CD1c-positive myeloid dendritic cell (primary cell): ENCODE measurements around the gene CBARP.
"Not testable (repeated sequence)": the region's sequence is repeated elsewhere in the genome, so short reads cannot be mapped to it uniquely, and the experiment has no call there.

Source experiments
- DNase-seq: peaks from one replicate; pipeline ENCODE4 v3.0.0-alpha.2; 2016; ENCODE audit errors: extremely low spot score

Gene CBARP

GRCh38 chr19:1213391-1214286 is 24.2 kb downstream of the CBARP start:
- peak; percentile 95 for DNase-seq

DNA sequence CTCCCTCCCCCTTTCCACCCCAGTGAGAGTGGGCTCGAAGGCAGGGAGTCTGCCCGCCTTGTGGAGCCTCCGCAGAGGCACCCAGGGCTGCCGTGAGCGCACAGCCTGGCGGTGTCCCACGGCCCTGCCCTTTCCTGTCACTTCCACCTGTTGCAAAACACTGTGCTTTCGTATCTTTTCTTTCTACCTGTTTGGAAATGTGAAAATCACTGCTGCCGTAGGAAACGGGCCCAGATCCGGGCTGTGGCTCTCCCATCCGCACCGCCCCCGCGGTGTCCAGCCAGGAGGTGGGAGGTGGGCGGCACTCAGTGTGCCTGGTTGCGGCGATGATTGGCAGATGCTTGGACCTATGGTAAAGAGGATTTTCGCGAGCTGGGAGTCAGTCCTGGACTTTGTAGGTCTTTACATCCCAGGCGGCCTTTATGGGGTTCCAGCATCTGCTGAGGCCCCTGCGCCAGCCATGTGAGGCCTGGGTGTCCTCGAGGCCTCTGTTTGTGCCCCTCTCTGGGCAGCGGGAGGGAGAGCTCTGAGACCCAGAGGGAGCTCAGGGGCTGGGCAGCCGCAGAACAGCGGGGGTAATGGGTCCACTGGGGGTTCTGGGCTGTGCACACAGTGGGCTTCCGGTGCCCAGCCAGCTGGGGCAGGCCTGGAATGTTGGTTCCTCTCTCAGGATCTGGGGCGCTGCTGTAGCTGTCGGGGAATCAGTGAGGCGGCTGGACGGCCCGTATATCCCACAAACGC is 26.1 kb downstream of the CBARP start:
- DNase-seq: no peak

DNA sequence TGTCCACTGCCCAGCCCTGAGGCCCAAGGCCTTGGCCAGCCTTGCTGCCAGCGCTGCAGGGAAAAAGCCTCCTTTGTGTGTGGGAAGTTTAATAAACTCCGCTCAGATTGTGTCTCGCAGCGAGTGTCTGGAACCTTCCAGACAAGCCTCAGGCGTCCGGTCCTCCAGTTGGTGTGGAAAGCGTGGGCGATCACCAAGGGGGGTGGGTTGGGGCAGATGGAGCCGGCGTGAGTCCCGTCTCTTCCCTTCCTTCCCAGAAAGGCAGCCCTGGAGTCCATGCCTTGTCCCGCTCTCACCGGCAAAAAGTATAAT is 27.6 kb downstream of the CBARP start:
- DNase-seq: no peak

DNA sequence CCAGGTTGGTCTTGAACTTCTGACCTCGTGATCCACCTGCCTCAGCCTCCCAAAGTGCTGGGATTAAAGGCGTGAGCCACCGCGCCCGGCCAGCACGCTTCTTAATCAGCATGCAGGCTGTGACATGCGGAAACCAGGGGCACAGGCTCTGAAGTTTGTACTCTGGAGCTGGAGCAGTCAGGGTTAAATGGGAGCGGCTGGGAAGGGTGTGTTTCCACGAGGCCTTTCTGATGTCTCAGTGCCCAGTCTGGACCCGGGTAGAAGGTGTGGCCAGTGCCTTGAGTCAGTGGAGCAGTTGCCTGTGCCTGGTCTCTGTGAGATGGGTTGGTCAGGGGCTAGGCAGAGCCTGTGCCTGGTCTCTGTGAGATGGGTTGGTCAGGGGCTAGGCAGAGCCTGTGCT is 29.0 kb downstream of the CBARP start:
- DNase-seq: not testable (repeated sequence)

DNA sequence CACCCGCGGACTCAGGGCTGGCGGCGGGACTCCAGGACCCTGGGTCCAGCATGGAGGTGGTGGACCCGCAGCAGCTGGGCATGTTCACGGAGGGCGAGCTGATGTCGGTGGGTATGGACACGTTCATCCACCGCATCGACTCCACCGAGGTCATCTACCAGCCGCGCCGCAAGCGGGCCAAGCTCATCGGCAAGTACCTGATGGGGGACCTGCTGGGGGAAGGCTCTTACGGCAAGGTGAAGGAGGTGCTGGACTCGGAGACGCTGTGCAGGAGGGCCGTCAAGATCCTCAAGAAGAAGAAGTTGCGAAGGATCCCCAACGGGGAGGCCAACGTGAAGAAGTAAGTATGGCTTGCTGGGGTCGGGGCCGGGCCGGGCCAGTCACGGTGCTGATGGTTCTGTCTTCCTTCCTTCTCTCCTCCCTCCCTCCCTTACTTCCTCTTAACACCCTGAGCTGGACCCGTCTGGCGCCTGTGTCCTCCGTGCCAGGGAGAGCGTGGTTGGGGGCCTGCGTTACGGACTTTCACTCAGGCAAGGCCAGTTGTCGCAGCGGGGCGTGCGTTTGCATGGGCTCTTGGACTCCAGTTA is 30.8 kb downstream of the CBARP start:
- peak; percentile 50 for DNase-seq

DNA sequence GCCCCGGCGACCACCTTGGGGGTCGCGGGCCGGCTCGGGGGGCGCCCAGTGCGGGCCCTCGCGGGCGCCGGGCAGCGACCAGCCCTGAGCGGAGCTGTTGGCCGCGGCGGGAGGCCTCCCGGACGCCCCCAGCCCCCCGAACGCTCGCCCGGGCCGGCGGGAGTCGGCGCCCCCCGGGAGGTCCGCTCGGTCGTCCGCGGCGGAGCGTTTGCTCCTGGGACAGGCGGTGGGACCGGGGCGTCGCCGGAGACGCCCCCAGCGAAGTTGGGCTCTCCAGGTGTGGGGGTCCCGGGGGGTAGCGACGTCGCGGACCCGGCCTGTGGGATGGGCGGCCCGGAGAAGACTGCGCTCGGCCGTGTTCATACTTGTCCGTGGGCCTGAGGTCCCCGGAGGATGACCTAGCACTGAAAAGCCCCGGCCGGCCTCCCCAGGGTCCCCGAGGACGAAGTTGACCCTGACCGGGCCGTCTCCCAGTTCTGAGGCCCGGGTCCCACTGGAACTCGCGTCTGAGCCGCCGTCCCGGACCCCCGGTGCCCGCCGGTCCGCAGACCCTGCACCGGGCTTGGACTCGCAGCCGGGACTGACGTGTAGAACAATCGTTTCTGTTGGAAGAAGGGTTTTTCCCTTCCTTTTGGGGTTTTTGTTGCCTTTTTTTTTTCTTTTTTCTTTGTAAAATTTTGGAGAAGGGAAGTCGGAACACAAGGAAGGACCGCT is 31.5 kb downstream of the CBARP start:
- peak; percentile 18 for DNase-seq

GRCh38 chr19:1205114-1206099 is 32.4 kb downstream of the CBARP start, which contains the start of gene STK11:
TSS of gene STK11 (plus strand) at chr19:1205778. CDS start at chr19:1206914, 1,136 bp downstream.
- peak; percentile 99 for DNase-seq

DNA sequence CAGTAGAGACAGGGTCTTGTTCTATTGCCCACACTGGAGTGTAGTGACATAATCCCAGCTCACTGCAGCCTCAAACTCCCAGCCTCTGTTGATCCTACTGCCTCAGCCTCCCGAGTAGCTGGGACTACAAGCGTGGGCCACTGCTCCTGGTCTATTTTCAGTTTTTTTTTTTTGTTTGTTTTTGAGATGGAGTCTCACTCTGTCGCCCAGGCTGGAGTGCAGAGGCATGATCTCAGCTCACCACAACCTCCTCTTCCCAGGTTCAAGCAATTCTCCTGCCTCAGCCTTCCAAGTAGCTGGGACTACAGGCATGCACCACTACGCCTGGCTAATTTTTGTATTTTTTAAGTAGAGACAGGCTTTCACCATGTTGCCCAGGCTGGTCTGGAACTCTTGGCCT is 37.2 kb downstream of the CBARP start:
- DNase-seq: not testable (repeated sequence)

DNA sequence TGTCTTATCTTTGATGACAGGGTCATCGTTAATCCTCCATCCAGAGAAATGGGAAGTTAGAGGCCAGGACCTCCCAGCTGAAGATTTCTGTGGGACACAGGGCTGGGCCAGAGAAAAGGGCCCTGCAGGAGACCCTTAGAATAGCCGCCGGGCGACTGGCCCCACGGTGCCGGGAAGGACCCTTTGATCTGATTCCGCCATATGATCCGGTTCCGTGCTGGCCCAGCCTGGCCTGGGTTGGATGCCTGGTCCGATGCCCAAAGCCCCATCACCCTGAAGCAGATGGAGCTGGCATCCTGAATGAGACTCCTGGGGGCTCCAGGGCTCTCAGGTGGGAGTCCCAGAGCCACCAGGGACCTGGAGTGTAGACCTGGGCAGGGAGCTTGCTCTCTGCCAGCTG is 38.3 kb downstream of the CBARP start:
- DNase-seq: no peak

DNA sequence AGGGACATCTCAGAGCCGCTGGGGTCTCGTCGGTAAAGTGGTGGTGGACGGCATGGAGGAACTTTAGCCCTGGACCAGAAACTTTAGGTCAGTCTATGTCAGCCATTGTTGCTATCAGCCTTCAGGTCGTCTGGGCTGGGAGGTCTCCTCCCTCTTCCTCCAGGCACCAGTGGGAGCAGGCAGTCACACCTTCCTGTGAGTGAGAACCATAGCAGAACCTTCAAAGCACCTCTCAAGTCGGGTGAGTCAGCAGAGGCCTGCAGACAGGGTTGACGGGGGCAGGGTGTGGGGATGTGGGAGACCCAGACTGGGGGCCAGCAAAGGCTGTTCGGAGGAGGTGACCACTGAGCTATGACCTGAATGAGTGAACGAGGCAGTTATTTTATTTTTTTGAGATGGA is 48.4 kb downstream of the CBARP start:
- DNase-seq: no peak

DNA sequence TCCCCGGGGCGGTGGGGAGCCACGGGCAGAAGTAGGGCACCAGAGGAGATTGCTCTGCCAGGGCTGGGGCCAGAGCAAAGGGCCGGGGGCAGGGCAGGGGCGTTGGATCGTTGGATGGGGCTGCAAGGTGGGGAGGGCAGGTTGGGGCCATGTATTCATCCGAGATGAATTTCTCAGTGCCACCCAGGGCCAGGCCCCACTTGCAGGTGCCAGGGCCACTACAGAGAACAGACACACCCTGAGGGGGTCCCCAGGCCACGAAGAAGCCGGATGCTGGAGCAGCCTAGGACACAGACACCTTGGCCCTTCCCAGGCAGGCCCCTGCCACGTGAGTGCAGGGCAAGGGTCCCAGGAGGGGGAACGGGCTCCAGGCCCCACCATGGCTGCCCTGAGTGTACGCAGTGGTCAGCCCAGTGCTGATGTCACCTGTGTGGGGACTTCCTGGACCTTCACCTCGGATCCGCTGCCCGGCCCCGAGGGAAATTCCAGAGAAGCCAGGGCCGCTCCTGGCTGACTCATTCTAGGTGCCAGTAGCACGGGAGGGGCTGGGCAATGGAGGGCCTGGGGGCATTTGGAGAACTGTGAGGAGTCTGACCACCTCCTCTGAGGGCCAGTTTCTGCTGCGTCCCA is 54.1 kb downstream of the CBARP start:
- DNase-seq: peak; percentile 52

DNA sequence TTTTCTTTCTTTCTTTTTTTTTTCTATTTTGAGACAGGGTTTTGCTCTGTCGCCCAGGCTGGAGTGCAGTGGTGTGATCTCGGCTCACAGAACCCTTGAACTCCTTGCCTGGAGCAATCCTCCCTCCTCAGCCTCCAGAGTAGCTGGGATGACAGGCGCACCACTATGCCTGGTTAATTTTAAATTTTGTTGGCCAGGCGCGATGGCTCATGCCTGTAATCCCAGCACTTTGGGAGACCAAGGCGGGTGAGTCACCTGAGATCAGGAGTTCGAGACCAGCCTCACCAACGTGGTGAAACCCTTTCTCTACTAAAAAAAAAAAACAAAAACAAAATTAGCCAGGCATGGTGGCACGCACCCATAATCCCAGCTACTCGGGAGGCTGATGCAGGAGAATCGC is 55.1 kb downstream of the CBARP start:
- no peak for DNase-seq

- DNase-seq: no peak
Measured at GRCh38 chr19:1182068-1182467, 55.7 kb downstream of the CBARP start.

DNA sequence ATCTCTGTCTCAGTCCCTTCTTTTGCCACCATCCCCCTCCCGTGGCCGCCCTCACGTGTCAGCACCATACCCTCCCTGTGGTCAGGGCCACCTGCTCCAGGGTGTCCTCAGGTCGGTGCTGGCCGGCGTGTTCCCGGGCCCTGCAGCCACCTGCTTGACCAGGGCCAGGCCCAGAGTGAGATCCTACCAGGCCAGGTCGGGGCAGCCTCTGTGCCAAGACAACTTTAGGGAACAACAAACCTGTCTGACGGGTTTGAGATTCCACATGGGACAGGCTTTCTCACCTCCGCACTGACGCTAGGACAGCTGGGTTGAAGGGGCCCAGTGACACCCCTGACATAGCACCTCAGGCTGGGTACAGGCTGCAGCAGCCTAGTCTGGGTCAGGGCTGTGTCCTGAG is 56.2 kb downstream of the CBARP start:
- DNase-seq: no peak
